GM18508 (cell line): Measurements from ENCODE around the gene TTLL10.
"Not testable (repeated sequence)": the region's sequence is repeated elsewhere in the genome, so short reads cannot be mapped to it uniquely, and the experiment has no call there.

Experiments used
- ATAC-seq: cut with Tn5 transposase; IDR thresholded peaks from one replicate; pipeline ENCODE4 v1.9.1; 2021; ENCODE audit warnings: moderate number of reproducible peaks; ENCODE audit not compliant: insufficient read depth, unreplicated experiment

Gene TTLL10

DNA sequence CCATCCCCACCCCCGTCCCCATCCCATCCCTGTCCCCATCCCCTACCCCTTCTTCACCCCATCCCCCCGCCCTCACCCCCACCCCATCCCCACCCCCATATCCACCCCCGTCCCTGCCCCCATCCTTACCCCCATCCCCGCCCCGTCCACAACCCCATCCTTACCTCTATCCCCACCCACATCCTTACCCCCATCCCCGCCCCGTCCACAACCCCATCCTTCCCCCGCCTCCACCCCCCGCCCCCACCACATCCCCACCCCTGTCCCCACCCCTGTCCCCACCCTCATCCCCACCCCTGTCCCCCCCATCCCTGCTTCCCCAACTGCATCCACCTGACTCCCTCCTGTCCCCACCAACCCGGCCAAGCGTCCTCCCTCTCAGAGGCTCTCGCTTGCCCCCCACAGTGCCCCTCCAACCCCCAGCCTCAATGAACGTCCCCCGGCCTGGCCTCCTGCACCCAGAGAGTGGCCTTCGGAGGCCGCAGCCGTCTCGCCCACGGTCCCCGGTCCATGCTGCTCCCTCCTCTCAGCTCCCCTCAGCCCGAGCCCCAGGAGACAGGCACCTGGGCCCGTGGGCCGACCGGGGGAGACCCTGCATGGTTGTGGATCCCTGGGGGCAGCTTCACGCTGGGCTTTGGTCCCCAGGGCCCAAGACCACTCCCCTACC lies 32.3 kb upstream of the TTLL10 start:
- ATAC-seq: no peak

DNA sequence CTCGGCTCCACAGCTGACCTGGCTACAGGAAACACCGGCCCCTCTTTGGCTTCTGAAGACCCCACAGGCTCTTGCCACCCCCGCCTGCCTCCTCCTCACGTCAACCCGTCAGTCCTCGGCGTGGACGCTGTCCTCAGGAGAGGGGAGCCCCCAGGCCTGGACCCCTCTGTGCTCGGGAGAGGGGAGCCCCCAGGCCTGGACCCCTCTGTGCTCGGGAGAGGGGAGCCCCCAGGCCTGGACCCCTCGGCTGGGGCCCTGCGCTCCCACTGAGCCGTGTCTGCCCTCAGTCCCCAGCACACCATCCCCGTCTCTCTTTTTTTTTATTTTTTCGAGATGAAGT lies 31.8 kb upstream of the TTLL10 start:
- no peak for ATAC-seq

DNA sequence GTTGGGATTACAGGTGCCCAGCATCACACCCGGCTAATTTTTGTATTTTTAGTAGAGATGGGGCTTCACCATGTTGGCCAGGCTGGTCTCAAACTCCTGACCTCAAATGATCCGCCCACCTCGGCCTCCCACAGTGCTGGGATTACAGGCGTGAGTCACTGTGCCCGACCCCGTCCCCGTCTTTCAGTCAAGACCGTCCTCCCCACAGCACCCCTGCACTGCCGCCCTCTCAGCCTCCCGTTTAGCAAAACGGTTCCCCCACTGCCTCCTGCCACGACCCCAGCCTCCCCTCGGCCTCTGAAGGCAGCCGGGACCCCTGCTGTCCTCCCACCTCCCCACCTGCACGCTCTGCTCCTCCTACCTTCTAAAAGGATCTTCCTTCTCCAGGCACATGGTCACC lies 31.3 kb upstream of the TTLL10 start:
- ATAC-seq: not testable (repeated sequence)

DNA sequence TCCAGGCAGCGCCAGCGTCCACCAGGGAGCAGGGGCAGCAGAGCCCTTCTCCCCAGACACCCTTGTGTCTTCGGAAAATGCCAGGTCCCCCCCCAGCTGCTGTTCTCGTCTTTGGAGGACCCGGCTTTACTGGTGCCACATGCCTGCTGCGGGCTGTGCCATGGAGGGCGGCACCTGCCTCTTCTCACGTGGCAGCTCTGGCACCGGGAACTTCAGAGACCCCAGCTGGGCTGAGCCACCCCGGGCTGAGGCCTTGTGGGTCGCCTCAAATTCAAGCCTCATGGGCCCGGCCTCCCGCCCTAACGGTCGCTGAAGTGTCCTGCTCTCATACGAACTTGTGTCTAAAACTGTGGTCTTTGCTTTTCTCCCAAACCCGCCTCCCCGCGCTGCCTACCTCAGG lies 30.8 kb upstream of the TTLL10 start:
- ATAC-seq: no peak

DNA sequence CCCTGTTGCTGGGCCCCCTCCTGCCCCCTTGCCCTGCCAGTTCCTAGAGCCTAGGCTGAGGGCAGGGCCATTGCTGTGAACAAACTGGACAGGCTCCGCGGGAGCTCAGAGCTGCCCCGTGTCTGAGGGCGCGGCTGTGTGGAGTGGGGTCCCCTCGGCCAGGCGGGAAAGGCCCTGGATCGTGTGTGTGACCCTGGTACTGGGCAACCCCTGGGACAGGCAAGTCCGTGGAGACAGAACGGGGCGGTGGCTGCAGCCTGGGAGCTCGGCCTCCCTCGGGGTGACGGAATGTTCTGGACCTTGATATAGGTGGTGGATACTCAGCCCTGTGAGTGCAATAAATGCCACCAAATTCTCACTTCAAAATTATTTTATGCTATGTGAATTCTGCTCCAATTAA lies 30.0 kb upstream of the TTLL10 start:
- ATAC-seq: no peak

DNA sequence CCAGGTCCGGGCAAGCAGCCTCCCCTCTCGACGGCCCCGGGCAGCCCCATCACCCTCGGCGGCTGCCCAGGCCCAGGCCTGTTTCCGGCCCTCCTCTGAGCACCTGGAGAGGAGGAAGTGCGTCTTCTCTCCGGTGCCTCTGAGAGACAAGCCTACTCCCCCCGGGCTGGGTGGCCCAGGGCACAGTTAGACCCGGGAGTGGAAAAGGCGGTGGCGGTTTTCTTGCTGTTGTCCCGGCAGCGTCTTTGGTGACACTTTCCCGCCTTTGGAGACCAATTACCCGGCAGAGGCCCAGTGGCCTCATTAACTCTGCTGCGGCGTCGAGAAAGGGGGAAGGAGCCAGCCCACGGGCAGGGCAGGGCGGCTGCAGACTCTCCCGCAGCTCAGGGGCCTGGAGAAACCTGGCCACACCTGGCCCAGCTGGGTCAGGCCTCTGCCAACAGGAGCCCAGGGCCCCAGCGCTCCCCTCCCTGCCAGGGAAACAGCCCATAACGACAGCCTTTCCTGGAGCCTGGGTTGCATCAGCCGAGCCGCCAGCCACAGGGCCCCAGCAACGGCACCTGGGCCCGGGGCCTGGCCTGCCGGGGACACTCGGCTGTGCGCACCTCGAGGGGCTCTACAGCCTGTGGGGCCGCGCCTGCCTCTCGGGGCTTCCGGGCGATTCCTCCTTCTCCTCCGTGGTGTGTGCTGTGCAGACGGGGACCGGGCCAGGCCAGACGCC lies 29.4 kb upstream of the TTLL10 start:
- ATAC-seq: no peak

DNA sequence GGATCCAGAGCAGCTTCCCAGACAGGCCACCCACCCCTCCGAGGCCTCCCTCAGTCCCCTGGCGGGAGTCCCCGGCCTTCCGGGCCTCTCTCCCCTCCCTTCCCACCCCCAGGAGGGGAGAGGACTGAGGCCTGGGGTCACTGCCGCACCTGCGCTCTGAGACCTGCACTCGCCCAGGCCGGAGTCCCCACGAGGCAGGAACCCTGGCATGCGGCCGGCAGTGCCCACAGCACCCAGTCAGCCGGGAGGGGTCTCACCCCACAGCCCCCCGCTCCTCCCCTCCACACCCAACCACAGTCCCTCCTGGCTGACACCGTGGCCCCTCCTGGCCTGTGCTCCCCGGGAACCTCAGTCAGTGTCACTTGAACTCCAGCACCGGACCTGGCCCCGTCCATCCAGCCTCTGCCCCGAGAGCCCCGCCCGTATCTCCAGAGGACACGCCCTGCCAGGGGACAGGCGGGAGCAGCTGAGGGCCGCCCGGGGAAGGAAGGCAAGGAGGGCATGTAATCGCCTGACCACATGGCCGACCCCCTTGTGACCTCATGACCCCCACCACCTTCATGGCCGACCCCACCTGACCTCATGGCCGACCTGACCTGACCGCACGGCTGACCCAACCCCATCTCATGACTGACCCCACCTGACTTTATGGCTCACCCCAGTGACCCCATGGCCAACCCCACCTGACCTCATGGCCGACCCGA lies 28.7 kb upstream of the TTLL10 start:
- ATAC-seq: no peak

DNA sequence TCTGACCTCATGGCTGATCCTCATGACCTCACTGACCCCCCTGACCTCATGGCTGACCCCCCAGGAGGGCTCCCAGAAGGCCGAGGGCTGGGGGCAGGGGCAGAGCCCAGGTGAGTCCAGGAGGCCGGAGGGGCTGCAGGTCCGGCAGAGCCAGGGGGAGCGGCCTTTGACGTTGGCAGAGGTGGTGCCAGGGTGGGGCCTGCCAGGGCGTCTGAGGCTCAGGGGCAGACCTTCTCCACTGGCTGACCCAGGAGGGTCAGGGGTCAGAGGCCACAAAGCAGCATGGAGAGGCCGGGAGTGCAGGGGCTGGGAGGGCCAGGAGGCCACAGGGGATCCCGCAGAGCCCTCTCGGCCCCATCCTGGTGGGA lies 28.1 kb upstream of the TTLL10 start:
- no peak for ATAC-seq

DNA sequence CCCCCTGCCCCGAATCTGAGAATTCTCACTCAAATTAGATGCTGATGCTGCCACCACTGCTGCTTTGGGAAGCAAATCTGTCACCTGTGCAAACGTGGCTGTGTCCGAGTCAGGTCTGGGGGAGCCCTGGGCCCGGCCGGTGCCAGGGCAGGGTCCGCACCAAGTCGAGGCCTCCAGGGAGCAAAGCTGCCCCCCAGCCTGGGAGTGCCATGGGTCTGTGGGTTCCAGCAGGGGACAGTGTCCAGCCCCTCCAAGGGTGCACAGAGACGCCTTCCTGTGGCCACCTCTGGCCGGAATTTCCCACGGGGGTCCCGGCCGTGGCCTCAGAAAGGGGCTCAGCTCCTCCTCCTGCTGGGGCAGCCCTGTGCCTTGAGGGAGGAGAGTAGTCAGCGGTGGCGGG lies 27.7 kb upstream of the TTLL10 start:
- ATAC-seq: no peak

DNA sequence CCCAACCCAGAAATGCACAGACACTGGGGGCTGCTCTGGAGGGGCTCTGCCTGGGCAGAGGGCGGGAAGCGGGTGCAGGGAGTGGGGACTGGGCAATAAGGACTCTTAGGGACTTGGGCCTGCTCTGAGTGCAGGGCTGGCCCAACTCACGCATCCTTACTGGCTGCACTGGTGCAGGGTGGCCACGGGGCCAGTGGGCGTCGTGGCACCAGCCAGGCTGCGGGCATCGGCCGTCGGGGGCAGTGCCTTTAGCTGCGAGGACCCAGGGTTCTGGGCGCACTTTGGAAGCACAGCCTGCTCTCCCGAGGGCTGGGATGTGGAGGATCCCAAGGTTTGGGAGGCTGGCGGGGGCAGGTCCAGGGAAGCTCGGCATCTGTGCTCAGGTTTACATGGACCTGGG lies 27.1 kb upstream of the TTLL10 start:
- no peak for ATAC-seq

DNA sequence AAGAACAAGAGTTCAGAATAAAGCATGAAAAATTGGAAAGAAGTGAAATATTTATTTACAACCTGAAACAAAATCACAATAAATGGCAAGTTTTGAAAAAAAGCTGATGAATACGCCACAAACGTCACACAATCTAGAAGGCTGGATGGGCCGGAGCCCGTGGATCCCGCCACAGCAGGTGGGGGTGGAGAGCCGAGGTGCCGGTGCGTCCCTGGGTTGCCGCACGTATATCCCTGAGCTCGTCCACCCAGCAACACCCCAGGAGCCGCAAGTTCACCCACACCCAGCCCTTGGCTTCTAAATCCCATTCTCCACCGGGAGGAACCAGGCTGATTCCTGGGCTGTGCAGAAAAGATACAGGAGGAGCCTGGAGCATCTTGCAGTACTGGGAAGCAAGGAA lies 25.6 kb upstream of the TTLL10 start:
- ATAC-seq: no peak

DNA sequence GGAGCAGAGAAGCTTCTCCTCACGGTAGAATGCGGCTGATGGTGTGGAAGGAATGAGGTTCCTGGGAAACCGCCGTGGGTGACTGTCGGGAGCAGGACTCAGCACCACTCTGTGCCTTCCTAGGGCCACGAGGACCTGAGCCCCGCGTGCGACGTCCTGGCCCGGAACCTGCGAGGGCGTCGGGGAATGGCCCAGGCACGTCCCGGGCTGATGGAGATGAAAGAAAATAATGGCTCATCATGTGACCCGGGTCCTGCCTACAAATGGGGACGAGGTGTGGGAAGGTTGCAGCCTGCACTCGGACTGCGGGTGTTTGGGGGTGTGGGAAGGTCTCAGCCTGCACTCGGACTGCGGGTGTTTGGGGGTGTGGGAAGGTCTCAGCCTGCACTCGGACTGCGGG lies 25.1 kb upstream of the TTLL10 start:
- no peak for ATAC-seq

DNA sequence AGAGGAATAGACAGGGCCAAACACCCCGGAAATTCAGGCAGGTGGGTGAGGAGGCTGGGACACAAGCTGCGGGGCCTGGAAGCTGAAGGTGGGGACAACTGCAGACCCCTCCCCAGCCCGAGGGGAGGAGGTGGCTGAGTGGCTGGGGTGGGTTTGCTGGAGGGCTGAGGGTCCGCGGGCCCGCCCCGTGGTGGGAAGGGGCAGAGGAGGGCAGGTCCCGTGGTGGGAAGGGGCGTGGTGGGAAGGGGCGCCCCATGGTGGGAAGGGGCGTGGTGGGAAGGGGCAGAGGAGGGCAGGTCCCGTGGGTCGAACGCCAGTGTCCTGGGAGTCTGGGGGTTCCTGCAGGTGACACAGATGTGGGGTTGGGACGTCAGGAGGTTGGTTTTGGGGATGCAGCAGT lies 24.3 kb upstream of the TTLL10 start:
- ATAC-seq: no peak

DNA sequence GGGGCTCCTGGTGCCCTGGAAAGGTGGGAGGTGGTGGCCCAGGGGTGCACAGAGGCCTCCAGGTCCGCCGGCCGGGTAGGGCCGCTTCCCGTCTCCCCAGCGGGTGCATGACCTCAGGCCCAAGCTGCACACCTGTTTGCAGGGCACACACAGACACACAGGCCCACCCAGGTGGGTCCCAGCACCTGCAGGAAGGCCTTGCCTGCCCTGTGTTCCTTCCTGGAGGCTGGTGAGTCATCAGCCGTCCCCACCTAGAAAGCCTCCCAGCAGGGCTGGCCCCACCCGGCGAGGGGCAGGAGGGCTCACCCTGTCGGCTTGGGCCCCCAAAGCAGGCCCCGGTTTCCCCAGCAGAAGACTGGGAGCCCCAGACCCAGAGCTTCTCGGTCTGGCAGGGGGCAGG lies 23.6 kb upstream of the TTLL10 start:
- ATAC-seq: no peak

DNA sequence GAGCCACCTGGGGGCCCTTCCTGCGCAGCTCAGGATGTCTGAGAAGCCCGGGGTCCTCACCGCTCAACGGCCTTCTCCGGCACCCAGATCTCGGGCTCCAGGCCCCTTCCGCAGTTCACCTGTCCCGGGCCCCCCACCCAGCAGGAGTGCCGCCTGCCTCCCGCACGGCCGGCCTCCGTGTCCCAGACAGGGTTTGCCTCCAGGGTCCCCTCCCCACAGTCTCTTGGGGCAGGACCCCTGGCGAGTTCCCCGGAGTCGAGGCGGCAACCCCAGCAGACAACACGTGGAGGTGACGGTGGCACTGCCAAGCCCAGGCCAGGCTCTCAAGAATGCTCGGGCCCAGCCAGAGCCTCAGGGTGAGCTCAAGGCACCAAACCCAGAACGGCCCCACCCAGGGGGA lies 22.4 kb upstream of the TTLL10 start:
- no peak for ATAC-seq

DNA sequence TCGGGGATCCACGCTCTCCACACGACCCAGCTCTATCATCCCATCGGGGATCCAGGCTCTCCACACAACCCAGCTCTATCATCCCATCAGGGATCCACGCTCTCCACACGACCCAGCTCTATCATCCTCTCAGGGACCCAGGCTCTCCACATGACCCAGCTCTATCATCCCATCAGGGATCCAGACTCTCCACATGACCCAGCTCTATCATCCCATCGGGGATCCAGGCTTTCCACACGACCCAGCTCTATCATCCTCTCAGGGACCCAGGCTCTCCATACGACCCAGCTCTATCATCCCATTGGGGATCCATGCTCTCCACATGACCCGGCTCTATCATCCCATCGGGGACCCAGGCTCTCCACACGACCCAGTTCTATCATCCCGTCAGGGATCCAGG lies 21.2 kb upstream of the TTLL10 start:
- ATAC-seq: not testable (repeated sequence)

DNA sequence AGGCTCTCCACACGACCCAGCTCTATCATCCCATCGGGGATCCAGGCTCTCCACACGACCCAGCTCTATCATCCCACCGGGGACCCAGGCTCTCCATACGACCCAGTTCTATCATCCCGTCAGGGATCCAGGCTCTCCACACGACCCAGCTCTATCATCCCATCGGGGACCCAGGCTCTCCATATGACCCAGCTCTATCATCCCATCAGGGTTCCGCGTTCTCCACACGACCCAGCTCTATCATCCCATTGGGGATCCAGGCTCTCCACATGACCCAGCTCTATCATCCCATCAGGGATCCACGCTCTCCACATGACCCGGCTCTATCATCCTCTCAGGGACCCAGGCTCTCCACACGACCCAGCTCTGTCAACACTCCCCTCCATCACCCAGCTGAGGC lies 20.5 kb upstream of the TTLL10 start:
- not testable (repeated sequence) for ATAC-seq

DNA sequence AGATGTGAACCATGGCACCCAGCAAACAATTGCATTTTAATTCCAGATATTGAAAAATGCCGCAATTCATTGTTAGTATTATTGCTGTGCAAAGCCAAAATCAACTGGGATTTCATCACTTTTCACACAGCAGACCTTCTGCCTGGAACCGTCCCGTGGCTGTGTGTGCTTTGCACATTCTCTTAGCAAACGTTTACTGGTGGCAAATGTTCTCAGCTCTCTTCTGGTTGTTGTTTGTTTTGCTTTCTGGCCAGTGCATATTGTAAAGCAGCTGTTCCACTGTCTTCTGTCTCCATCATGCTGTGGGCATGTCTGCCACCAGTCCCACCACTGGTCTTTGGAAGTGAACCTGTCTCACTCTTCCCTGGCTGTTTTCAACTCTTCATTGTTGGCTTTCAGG lies 19.8 kb upstream of the TTLL10 start:
- no peak for ATAC-seq

DNA sequence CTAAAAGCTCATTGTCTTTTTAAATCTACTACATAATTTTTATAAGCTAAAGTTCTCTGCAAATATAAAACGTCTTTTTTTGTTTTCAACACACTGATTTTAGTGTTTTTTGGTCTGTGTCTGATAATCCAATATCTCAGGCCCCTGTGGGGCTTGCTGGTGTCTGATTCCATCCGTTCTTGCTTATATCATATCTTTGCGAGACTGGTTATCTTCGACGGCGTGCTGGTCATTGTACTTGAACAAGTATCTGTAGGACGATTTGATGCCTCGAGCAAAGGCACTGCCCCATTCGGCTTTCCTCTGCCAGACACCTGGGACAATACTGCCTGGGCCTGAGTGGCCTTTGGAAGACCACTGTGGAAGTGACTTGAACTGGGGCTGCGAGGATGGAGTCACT lies 18.4 kb upstream of the TTLL10 start:
- no peak for ATAC-seq

DNA sequence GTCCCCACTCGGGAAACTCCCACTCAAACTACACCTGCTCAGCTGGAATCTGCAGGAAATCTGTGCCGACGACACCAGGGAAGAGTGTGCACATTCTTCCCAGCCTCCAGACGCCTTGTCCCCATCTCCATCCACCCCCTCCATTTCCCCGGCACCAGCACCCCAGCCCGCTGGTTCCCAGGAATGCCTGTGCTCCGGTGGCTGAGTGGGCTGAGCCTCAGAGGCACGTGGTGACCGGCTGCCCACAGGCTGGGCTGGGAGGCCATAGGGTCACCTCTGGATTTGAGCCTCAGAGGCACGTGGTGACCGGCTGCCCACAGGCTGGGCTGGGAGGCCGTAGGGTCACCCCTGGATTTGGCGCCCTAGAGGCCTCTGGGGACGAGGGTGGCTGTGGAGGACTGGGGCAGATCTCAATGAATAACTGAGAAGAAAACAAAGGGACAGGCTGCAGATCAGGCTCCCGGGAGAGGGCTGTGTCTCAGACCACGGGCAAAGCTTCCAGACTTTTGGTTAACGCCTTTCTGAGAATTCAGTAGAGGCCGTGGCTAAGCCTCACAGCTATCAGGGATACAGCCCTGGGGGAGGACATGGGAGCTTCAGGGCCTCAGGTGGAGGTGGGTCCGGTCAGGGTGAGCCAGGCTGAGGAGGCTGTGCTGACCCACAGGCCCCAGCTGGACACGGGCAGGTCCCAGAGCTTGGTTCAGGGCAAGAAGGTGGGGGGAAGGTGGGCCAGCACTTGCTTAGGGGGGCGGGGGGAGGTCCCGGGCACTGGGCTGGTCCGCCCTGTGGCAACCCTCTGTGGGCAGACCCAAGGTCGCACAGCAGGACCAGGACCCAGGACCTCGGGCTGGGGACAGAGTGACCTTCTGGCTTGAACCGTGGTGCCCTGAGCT lies 17.3 kb upstream of the TTLL10 start:
- ATAC-seq: no peak

DNA sequence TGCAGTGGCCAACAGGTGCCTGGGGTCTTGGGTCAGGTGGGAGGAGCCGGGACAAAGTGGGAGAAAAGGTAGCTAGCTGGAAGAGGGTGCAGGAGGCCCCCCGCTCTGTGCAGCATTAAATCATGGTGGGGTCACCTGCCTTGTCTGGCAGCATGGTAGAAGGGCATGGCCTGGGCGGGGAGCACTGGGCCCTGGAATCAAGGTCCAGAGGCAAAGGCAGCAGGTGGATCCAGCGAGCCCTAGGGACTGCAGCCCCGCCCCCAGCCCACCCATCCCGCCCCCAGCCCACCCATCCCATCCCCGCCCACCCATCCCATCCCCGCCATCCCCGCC lies 16.7 kb upstream of the TTLL10 start:
- no peak for ATAC-seq
